ENCODE data around the gene BTBD10.
"Not testable (repeated sequence)": the region's sequence is repeated elsewhere in the genome, so short reads cannot be mapped to it uniquely, and the experiment has no call there.

The BTBD10 gene

DNA sequence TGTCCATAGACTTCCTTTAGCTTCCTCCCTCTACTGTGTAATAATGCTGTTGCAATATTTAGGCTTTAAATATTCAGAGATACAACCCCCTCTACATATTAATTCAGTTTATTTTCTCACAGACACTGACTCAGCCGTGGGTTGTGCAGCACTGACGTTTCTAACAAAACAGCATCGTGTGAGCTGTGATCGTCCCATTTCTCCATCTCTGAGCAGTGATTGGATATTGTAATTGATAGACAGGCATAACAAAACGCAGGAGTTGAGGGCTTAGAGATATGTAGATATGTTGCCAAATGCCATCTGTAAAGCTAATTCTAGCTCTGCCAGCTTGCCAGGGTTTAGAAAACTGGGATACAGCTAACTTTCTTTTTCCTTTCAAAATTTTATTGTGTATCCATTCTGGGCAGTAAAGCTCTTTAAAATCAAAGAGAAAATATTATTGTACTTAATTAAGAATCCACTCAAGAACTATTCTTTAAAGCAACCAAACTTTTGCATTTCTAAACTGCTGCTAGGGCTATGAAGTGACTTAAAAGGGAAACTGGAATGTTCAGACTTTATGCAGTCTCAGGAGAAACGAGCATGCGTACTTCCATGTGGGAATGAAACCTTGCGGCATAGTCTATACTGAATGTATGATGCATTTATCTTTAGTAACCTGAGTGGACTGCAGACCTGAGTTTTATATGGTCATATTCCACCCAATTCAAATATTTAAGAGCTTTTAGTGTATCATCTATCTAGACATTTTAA is 22.7 kb downstream of the BTBD10 start:
- no peak for DNase-seq

GRCh38 chr11:13438291-13438690 is 24.7 kb downstream of the BTBD10 start:
- no peak for DNase-seq

GRCh38 chr11:13436836-13437235 is 26.2 kb downstream of the BTBD10 start:
- DNase-seq = not testable (repeated sequence)

- DNase-seq = no peak
Measured at GRCh38 chr11:13434247-13435205, 28.5 kb downstream of the BTBD10 start.

DNA sequence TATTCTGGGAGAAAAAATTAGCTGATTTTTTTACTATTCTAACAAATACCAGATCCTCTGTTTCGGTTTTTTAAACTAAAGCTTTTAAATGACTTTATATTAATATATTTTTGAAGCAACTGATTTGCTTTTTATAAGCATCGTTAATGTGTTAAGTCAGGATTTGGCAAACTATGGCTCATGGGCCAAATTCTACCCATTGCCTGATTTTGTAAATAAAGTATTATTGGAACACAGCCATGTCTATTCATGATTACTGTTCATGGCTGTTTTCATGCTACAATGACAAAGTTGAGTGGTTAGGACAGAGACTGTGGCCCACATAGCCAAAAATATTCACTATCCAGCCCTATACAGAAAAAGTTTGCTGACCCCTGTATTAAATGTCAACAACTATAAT is 29.6 kb downstream of the BTBD10 start:
- DNase-seq = no peak

DNA sequence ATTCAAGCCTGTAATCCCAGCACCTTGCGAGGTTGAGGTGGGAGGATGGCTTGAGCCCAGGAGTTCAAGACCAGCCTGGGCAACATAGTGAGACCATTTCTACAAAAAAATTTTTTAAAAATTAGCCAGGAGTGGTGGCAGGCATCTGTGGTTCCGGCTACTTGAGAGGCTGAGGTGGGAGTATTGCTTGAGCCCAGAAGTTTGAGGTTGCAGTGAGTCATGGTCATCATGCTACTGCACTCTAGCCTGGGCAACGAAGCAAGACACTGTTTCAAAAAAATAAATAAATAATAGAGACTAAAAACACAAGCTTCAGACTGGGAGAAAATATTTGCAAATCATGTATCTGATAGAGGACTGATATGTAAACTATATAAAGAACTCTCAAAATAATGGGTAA is 33.2 kb downstream of the BTBD10 start:
- no peak for DNase-seq

- DNase-seq = no peak
Measured at GRCh38 chr11:13429288-13429687, 33.7 kb downstream of the BTBD10 start.

DNA sequence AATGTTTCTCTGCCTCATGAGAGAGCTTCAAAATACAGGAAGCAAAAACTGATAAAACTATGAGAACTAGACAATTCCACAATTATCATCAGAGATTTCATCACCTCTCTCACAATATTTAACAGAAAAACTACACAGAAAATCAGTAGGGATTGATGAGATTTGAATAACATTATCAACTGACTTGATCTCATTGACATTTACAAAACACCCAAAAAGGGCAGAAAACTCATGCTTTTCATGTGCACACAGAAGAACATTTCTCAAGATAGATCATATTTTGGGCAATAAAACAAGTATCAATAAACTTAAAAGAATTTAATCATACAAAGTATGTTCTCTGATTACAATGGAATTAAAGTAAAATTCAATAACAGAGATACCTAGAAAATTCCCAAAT is 35.6 kb downstream of the BTBD10 start:
- DNase-seq = no peak

DNA sequence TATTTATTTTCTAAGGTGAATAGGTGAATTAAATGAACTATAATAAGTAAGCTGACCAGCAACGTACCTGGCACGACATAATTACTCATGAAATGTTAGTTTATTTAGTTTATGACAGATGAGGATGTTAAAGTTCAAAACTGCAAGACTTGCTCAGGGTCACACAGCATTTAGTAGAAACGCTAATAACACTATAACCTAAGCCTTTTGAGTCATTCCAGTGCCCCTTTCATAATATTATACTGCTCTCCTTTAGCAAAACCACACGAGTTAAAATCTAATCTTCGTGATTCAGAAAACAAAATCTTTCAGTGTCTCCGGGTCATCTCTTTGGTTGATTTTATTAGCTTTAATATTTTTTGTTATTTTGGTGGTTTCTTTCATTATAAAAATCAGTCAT is 39.6 kb downstream of the BTBD10 start:
- no peak for DNase-seq

GRCh38 chr11:13421561-13421960 is 41.5 kb downstream of the BTBD10 start:
- DNase-seq = no peak

GRCh38 chr11:13415201-13415600 is 47.8 kb downstream of the BTBD10 start:
- no peak for DNase-seq

- no peak for DNase-seq
Measured at GRCh38 chr11:13405220-13405619, 57.8 kb downstream of the BTBD10 start.

DNA sequence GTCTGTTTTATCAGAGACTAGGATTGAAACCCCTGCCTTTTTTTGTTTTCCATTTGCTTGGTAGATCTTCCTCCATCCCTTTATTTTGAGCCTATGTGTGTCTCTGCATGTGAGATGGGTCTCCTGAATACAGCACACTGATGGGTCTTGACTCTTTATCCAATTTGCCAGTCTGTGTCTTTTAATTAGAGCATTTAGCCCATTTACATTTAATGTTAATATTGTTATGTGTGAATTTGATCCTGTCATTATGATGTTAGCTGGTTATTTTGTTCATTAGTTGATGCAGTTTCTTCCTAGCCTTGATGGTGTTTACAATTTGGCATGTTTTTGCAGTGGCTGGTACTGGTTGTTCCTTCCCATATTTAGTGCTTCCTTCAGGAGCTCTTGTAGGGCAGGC is 64.7 kb downstream of the BTBD10 start:
- not testable (repeated sequence) for DNase-seq

GRCh38 chr11:13391217-13391616 is 71.8 kb downstream of the BTBD10 start:
- DNase-seq = no peak

GRCh38 chr11:13388741-13389140 is 74.3 kb downstream of the BTBD10 start:
- no peak for DNase-seq

GRCh38 chr11:13386567-13386966 is 76.5 kb downstream of the BTBD10 start:
- DNase-seq = no peak

- DNase-seq = no peak
Measured at GRCh38 chr11:13384908-13385640, 77.9 kb downstream of the BTBD10 start.

GRCh38 chr11:13382751-13383150 is 80.3 kb downstream of the BTBD10 start:
- DNase-seq = no peak

DNA sequence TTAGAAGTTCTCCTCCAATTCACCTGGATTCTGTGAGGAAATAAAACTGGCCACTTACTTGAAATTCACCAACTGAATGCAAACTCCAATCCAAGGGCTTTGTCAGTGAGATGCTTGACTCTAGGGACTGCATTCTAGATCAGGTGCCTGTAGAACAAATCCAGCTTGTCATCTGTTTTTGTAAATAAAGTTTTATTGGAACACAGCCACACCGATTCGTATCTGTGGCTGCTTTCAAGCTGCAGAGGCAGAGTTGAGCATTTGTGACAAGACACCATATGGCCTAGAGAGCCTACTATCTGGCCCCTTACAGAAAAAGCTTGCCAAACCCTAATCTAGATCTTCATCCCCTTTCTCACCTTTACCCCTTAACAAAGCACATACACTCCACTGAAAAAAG is 82.3 kb downstream of the BTBD10 start:
- DNase-seq = no peak

DNA sequence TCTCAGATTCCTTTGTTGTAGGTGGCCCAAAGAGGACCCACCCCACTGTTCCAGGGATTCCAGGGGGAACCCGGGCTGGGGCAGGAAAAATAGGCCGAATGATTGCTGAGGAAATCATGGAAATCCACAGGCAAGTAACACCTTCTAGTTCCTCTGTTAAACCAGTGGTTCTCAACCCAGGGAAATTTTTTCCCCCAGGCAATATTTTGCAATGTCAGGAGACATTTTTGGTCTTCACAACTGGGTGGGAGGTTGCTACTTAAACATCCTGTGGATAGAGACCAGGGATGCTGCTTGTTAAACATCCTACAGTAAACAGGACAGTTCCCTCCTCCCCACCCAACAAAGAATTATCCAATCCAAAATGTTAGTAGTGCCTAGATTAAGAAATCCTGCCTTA is 84.7 kb downstream of the BTBD10 start:
- no peak for DNase-seq

DNA sequence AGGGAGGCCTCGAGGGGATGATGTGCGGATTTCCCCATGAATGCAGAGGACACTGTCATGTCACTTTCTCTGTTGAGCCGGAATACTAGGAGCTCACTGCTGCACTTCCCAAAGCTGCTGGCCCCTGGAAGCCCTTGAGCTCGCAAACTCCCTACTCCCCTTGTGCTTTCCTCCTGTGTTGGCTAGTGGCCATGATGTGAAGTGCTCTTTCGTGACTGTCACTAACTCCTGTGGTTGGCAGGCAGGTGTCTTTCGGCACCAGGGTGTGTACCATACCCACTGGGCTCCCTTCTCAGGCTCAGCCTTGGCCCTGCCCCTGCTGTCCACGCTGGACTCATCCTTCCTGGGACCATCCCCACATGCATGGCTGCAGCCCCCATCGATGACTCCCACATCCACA is 86.2 kb downstream of the BTBD10 start:
- no peak for DNase-seq

DNA sequence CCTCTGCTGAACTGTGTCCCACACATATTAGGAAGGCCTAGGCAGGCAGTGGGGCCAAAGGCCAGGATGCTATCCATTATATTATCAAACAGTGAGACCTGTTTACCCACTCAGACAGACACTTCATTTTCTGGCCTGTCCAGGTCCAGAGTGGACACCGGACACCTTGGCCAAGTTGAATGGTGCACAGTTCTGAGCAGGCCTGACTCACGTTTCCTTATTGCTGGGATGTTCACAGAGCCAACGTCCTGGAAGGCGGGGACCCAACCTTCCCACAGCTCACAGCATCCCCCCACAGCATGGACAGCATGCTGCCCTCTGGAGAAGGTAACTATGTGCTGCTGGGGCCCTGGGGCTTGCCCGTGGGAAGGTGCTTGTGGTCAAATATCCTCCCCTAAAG is 86.6 kb downstream of the BTBD10 start:
- no peak for DNase-seq

- DNase-seq = no peak
Measured at GRCh38 chr11:13375798-13376197, 87.2 kb downstream of the BTBD10 start.
